ENCODE results near the gene CACNA1G. TPM values are rescaled to one million over a fixed set of nuclear protein-coding genes. Genes with fewer than 3 reads are reported as not detected.

The CACNA1G gene
- total RNA-seq, 1 donor from 2014 or later, result 1.6 TPM

DNA sequence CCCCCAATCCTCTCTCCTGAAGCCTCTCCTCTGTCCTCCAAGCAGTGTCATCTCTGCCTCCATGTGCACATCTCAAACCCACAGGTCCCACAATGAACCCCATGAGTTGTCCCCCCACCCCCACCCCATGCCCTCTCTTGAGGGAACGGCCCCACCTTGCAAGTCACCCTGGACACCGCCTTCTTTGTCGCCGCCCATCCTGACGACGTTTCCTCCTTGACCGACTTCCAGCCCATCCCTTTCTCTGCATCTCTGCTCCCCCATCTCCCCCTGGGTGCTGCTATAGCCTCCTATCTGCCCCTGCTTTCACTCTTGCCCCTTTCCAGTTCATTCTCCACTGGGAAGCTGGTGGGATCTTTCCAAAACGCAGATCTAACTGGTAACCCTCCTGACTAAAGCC is 15.2 kb upstream of the CACNA1G start:
- no peaks in the 10 kb centered on the region for H3K9me3 Mint-ChIP-seq
- peaks cover 13% of the 10 kb centered on the region for H3F3A ChIP-seq (ENCODE audit: low read depth)
- no peak overlapping the region for H3K27ac ChIP-seq
- H3K36me3 Mint-ChIP-seq, result peaks cover 2% of the 10 kb centered on the region
- no peak overlapping the region for H2AFZ ChIP-seq (replicated peaks)
- no peak for DNase-seq (ENCODE audit: low spot score)
- H3K4me1 ChIP-seq, result peaks cover 23% of the 10 kb centered on the region
- no peak overlapping the region for H3K27ac Mint-ChIP-seq
- no peak overlapping the region for H3K4me3 ChIP-seq
- no peak overlapping the region for H3K4me3 Mint-ChIP-seq
- no peaks in the 10 kb centered on the region for H3K9me3 ChIP-seq (ENCODE audit: low read depth)
- no peaks in the 10 kb centered on the region for H3K79me2 ChIP-seq (ENCODE audit: low read depth)
- no peaks in the 10 kb centered on the region for H3K36me3 ChIP-seq
- TF ChIP-seq EZH2phosphoT487 (IDR thresholded peaks at IDR 0.05) (no peak), EZH2 (IDR thresholded peaks at IDR 0.05) (no peak)
- TF ChIP-seq, protein P1, sequence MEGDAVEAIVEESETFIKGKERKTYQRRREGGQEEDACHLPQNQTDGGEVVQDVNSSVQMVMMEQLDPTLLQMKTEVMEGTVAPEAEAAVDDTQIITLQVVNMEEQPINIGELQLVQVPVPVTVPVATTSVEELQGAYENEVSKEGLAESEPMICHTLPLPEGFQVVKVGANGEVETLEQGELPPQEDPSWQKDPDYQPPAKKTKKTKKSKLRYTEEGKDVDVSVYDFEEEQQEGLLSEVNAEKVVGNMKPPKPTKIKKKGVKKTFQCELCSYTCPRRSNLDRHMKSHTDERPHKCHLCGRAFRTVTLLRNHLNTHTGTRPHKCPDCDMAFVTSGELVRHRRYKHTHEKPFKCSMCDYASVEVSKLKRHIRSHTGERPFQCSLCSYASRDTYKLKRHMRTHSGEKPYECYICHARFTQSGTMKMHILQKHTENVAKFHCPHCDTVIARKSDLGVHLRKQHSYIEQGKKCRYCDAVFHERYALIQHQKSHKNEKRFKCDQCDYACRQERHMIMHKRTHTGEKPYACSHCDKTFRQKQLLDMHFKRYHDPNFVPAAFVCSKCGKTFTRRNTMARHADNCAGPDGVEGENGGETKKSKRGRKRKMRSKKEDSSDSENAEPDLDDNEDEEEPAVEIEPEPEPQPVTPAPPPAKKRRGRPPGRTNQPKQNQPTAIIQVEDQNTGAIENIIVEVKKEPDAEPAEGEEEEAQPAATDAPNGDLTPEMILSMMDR (IDR thresholded peaks at IDR 0.05), result no peak
- H3K9ac ChIP-seq, result no peak overlapping the region
- H4K20me1 ChIP-seq (ENCODE audit: low read depth), result no peaks in the 10 kb centered on the region
- peaks cover 25% of the 10 kb centered on the region for H3K4me1 Mint-ChIP-seq
- no peak overlapping the region for H3K4me2 ChIP-seq
- peaks cover 11% of the 10 kb centered on the region for H3K27me3 Mint-ChIP-seq (ENCODE audit: insufficient read depth, low read depth)
- peaks cover 22% of the 10 kb centered on the region for H3K27me3 ChIP-seq

DNA sequence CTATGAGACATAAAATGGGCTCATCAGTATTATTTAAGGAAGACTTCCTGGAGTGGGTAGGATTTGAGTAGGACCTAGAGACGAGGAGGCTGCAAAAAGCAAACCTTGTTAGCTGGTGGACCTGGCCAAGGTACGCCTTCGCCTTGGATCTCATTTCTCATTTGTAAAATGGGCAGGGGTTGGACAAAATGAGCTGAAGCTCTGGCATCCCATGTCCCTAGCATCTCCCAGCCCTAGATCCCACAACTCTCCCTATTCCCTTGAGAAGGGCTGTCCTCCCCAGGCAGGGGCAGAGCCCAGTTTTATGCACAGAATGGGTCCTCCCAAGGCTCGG is 13.8 kb upstream of the CACNA1G start:
- no peak overlapping the region for H3K4me3 ChIP-seq
- no peak overlapping the region for H3K9ac ChIP-seq
- H3K27ac Mint-ChIP-seq, result peak overlapping the region; percentile 66
- H3K27me3 Mint-ChIP-seq (ENCODE audit: insufficient read depth, low read depth), result peaks cover 11% of the 10 kb centered on the region
- H3K36me3 Mint-ChIP-seq, result peaks cover 2% of the 10 kb centered on the region
- H3K4me1 Mint-ChIP-seq, result peaks cover 19% of the 10 kb centered on the region
- H3K4me1 ChIP-seq, result peaks cover 16% of the 10 kb centered on the region
- no peak overlapping the region for H2AFZ ChIP-seq (replicated peaks)
- H3K4me3 Mint-ChIP-seq, result peak overlapping the region; percentile 45
- peak overlapping the region; percentile 86 for H3K4me2 ChIP-seq
- H3K79me2 ChIP-seq (ENCODE audit: low read depth), result no peaks in the 10 kb centered on the region
- no peaks in the 10 kb centered on the region for H3K9me3 Mint-ChIP-seq
- H3F3A ChIP-seq (ENCODE audit: low read depth), result peaks cover 13% of the 10 kb centered on the region
- no peak for TF ChIP-seq EZH2phosphoT487 (IDR thresholded peaks at IDR 0.05)
- TF ChIP-seq EZH2 (IDR thresholded peaks at IDR 0.05), result no peak
- TF ChIP-seq, protein P1 (IDR thresholded peaks at IDR 0.05), result no peak
- no peak for DNase-seq (ENCODE audit: low spot score)
- no peaks in the 10 kb centered on the region for H4K20me1 ChIP-seq (ENCODE audit: low read depth)
- no peaks in the 10 kb centered on the region for H3K9me3 ChIP-seq (ENCODE audit: low read depth)
- H3K36me3 ChIP-seq, result no peaks in the 10 kb centered on the region
- H3K27ac ChIP-seq, result no peak overlapping the region
- H3K27me3 ChIP-seq, result peaks cover 11% of the 10 kb centered on the region

DNA sequence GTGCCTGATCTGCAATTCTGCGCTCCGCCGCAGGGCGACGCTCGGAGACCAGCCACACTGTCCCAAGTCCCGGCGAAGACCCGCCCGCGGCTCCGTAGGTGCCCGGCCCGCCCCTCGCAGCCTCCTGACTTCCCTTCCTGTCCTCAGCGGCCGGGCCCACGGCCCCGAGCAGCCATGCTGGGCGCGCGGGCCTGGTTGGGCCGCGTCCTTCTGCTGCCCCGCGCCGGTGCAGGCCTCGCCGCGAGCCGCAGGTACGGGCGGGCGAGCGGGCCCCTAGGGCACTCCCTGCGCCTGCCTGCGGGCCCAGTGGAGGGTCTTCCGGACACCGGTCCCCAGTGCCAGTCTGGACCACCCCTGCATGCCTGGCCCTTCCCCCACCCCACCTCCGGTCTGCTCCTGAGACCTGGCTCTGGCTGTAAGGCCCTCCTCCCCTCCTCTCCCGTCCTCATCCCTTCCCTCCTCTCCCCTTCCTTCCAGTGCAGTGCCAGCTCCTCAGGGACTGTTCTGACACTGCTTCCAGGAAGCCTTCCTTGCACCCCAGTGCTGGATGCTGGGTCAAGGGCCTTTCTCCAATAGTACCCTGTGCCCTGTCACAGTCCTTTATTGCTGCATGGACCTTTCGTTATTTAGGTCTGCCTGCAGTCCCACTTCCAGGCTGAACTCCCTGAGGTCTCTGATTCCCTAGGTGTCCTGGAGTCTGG is 13.3 kb upstream of the CACNA1G start, which contains the start of gene SPATA20:
TSS of gene SPATA20 (plus strand) at position 140 of the 701 bp plus-strand sequence. CDS start at position 175, 35 bp downstream.
- peak within 1 kb of the TSS; percentile 79 for H3K4me3 Mint-ChIP-seq
- peaks cover 2% of the 10 kb centered on the region for H3K36me3 Mint-ChIP-seq
- peaks cover 10% of the 10 kb centered on the region for H3K27me3 ChIP-seq
- H3K27ac ChIP-seq, result no peak within 1 kb of the TSS
- H3K9ac ChIP-seq, result peak within 1 kb of the TSS; percentile 52
- H3K27me3 Mint-ChIP-seq (ENCODE audit: insufficient read depth, low read depth), result peaks cover 11% of the 10 kb centered on the region
- peaks cover 13% of the 10 kb centered on the region for H3F3A ChIP-seq (ENCODE audit: low read depth)
- H3K4me3 ChIP-seq, result peak within 1 kb of the TSS; percentile 60
- peak; percentile 95 for DNase-seq (ENCODE audit: low spot score)
- peaks cover 18% of the 10 kb centered on the region for H3K4me1 Mint-ChIP-seq
- H3K79me2 ChIP-seq (ENCODE audit: low read depth), result no peaks in the 10 kb centered on the region
- H3K9me3 ChIP-seq (ENCODE audit: low read depth), result no peaks in the 10 kb centered on the region
- no peaks in the 10 kb centered on the region for H4K20me1 ChIP-seq (ENCODE audit: low read depth)
- H3K4me1 ChIP-seq, result peaks cover 16% of the 10 kb centered on the region
- peak within 1 kb of the TSS; percentile 66 for H3K27ac Mint-ChIP-seq
- H3K9me3 Mint-ChIP-seq, result no peaks in the 10 kb centered on the region
- TF ChIP-seq, protein P1 (IDR thresholded peaks at IDR 0.05), result peak; percentile 95
- no peak for TF ChIP-seq EZH2phosphoT487 (IDR thresholded peaks at IDR 0.05)
- H3K4me2 ChIP-seq, result peak within 1 kb of the TSS; percentile 86
- no peaks in the 10 kb centered on the region for H3K36me3 ChIP-seq
- peak within 1 kb of the TSS; percentile 43 for H2AFZ ChIP-seq (replicated peaks)
